Globus pallidus (tissue), 1 donor: Measurements from ENCODE around the gene PRDM10.
A peak's percentile ranks its signal among the peaks of the same experiment; 100 is the strongest.
"Not testable (repeated sequence)": the region's sequence is repeated elsewhere in the genome, so short reads cannot be mapped to it uniquely, and the experiment has no call there.

Experiments
- DNase-seq: peaks from one replicate; pipeline ENCODE4 v3.0.0-alpha.2; 2015; ENCODE audit warnings: low spot score

PRDM10 gene

DNA sequence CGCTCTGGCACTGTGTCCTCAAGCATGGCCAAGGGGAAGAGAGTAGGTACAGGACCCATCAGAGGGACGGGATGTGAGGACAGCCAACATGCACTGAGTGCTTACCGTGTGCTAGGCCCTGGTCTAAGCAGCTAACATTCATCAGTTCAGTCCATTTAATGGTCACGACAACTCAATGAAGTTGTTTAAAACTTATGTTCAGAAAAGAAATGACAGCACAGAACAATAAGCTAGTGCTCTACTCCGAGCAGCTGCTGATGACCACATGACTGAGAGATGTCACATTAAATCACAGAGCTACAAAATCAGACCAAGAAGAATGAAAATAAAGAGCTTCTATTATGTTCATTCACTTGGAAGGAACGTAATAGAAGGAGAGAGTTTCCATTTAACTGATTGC, 26.3 kb downstream of the PRDM10 start:
- peak; percentile 75 for DNase-seq

DNA sequence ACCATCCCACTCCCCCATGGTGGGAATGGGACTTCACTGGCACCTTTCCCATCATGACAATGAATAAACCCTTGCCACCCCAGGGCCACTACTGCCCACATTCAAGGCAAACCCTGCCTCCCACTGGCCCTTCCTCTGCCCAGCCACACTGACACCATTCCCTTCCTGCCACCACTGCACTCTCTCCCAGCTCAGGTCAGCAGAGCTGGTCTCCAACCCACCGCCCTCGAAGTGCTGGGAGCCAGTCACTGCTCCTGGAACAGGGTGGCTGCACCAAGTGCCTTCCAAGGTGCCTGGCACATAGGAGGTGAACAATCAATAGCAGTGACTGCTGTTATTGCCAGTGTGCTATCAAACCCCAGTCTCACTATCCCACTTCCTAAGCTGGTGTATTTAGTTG, 27.1 kb downstream of the PRDM10 start:
- DNase-seq = no peak

DNA sequence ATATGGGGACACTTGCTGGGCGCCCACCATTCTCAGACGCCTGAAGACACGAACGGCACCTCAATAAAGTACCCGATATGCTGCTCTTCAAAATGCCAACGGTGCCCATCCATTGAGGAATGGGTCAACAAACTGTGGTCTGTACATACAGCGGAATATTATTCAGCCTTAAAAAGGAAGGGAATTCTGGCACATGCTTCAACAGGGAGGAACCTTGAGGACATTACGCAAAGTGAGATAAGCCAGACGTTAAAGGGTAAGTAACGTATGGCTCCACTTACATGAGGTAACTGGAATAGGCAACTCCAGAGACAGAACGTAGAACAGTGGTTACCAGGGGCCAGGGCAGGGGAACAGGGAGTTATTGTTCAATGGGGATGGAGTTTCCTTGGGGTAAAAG, 28.0 kb downstream of the PRDM10 start:
- no peak for DNase-seq

DNA sequence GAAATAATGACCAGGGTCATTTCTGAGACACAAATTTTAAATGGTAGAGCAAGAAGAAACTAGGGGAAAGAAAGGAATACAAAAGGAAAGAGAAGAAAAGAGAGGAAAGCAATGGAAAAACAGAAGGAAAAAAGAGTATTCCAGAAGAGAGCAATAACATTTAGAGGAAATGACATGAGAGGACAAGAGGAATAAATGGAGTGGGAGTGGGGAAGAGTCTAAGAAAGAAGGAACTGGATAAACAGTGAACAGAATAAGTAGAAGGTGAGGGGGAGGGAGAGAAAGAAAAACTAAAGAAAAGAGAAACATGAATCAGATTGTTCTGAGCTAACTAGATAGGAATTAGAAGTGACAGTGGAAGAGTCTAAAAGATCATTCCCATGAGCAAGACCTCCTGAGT, 28.4 kb downstream of the PRDM10 start:
- no peak for DNase-seq

DNA sequence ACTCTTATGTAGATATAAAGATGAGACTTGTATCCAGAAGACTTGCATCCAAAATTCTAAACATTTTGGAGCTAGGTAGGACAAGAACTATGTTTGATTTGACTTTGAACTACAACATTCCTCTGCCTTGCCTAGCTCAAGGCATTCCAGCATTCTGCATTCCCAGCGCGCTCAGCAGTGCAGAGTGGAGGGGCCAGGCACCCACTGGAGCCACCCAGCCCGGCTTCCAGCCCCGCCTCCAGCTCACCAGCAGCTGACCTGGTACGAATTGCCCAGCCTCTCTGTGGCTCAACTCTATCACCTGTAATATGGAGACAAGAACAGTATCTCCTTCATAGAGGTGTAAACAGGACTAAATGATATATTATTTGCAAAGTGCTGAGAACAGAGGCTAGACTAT, 28.8 kb downstream of the PRDM10 start:
- no peak for DNase-seq

DNA sequence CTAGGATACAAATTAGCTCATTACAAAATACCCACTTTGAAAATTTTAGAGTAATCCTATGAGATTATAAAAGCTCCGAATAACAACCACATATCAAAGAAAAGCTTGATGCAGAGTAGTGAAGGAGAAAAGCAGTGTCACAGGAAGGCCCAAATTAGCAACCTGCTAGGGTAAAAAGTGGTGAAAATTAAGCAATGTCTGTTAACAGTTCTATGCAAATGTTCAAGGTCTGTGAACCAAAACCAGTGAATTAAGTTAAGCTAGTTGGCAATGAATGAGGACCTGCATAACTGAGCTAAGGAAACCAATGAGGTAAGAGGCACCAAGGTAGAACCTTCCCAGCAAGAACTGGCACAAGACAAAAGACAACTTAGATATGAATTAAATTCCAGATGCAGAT, 29.6 kb downstream of the PRDM10 start:
- no peak for DNase-seq

DNA sequence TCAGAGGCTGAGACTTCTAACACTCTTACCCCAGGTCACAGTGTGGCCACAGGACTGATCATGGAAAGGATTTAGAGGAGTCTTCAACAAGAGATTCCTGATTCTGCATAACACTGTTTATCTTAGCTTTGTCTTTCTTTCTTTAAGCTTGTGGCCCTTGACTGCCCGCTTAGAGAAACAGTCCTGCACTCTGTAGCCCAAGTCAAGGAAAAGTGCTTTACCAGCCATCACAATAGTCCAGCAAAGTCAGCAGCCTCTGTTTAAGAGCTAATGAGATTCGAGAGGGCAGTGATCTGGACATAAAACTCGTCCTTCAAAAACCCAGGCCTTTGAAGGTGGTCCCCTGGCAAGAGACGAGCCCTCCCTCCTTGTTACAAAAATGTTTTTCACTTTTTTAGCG, 30.0 kb downstream of the PRDM10 start:
- DNase-seq = no peak

DNA sequence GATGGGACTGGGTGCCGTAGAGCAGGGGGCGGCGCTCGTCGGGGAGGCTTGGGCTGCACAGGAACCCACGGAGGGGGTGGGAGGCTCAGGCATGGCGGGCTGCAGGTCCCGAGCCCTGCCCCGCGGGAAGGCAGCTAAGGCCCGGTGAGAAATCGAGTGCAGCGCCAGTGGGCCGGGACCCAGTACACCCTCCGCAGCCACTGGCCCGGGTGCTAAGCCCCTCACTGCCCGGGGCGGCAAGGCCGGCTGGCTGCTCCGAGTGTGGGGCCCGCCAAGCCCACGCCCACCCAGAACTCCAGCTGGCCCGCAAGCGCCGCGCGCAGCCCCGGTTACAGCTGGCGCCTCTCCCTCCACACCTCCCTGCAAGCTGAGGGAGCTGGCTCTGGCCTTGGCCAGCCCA, 30.8 kb downstream of the PRDM10 start:
- DNase-seq = not testable (repeated sequence)

DNA sequence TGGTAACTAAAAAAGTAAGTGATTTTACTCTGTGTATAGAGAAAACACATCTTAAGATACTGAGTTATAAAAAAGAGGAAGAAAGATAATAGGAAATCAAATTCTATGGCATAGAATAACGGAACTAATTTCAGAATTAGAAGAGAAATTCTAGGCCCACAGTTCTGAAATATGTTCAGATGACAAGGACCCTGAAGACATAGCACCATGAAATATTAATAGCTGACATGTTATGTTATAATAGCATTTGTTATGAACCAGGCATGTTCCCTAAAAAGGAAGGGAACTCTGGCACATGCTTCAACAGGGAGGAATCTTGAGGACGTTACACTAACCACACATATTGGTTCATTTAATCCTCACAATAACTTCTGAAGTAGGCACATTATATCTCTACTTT, 32.7 kb downstream of the PRDM10 start:
- no peak for DNase-seq

DNA sequence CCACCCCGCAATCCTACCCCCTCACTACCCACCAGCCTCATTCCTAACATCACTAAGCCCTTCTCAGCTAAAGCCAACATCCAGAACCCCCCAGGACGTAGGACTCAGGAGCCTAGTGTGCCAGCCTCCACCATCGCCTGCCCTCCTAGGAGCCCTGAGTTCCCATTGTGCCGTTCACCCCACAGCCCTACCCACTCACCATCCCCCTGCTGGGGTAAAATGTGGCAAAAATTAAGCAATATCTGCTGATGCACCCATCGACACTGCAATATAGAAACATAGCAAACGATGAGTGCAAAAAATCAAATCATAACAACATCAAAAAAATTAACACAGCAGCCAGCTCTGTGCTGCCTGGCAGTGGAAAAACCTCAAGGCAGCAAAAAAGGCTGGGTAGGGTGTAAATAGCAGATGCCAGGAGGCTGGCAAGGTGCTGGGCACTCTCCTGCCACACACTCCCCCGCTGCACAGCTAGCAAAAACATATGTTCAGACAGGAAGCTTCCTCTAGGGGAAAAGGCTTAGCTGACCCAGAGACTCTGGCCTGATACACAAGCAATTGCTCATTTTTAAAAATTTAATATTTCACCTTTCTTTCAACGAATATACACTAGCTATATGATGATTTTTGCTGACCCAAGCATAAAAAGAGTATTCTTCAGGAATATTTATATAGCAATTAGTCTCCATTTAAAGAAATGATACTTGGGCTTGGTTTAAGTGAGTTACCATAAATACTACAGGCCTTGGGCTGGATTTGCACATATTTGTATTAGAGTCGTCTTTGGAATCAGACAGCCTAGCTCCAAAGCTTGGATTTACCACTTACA, 33.8 kb downstream of the PRDM10 start:
- DNase-seq = no peak

DNA sequence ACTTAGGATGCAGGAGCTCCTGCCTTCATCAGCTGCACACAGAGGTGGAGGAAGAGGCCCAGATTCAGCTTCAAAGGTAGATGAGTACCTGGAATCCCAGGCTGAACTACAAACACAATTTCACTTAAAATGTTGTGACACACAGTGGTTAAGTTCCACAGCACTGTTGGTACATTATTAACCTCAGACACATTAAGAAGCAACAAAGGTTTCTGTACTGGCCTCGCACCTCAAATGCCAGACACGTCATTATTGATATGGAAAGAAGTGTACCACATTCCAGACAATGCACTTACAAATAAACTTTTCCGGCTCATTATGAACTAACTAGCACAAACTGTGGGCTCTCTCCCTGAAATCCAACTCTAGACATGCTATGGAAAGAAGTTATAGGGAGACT, 34.6 kb downstream of the PRDM10 start:
- DNase-seq = no peak

DNA sequence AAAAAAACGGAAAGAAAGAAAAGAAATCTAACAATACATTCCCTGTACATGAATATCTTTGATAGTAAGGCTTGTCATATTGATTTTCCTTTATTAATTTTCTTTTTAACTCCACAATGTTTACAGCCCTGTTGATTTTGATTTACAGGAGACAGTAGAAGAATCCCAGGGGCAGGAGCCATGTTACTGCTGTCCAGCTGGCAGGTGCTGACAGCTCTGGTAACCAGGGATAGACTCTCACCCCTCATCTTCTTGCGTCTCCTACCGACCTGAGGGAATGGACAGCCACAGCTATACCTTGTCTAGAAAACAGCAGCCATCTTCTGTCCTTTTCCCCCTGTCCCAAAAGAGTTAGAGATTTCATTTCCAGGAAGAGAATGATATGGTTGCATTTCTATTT, 37.4 kb downstream of the PRDM10 start:
- no peak for DNase-seq

DNA sequence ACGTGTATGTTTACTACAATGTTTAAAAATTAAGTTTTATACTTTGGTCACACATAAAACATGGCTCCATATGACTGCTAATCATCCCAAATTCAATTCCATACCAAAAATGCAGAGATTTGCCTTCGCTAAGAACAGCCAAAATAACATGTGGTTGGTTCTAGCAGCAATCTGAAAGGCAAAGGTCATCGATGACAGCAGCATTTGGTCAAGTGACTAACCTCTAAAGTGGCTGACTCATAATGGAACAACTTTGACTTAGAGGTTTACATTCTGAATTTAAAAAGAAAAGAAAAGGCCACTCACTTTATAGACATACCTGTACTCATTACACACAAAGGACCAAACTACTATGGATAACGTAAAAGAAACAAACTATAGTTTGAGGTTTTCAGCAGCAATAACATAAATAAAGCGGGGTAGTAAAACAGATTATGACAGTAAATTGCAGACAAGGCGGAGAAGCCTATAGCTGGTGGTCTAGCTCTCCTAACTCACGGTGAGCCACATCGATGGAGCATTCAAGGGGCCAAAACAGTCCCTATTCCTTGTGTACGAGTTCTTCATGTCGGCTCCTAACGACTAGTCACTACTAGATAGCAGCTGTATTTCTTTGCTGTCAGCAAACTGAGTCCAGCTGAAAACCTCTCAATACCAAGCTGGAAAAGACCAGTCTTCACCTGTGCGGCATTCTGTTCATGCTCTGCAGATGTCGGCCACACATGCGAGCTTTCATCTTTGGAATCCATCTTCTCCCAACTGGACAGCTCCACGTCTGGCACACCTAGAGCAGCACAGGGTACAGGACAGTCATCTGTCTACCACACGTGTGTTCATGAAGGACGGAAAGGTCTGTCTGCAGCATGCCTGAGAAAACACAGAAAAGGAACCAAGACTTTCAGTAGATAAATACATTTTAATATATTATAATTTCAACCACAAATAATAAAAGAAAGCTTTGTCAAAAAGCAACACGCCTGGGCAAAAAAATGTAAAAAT, 42.1 kb downstream of the PRDM10 start:
- no peak for DNase-seq

DNA sequence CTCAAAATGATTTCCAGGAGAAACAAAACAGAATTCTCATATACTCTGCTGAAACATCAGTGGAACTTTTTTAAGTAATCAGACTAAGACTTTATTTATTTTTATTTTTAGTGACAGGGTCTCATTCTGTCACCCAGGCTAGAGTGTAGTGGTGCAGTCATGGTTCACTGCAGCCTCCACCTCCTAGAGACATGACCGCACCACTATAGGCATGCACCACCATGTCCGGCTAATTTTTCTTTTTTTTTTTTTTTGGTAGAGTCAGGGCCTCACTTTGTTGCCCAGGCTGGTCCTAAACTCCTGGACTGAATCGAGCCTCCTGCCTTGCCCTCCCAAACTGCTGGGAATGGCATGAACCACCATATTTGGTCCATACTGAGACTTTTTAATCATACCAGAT, 42.9 kb downstream of the PRDM10 start:
- no peak for DNase-seq

DNA sequence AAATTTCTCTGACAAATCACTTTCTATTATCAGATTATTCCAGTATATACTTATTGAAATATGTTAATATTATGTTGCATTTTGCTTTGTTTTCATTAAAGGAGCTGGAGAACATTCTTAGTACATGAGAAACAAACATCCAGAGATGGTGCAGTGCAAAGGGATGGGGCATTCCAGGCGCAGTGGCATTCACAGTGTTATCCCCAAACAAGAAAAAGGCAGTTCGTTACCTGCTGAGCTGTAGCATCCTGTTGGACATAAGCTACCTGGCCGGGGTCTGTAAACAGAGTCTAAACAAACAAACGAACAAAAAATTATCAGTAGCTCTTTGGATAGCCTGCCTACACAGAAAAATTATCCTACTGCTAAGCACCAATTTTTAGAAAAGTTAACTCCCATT, 47.4 kb downstream of the PRDM10 start:
- no peak for DNase-seq

DNA sequence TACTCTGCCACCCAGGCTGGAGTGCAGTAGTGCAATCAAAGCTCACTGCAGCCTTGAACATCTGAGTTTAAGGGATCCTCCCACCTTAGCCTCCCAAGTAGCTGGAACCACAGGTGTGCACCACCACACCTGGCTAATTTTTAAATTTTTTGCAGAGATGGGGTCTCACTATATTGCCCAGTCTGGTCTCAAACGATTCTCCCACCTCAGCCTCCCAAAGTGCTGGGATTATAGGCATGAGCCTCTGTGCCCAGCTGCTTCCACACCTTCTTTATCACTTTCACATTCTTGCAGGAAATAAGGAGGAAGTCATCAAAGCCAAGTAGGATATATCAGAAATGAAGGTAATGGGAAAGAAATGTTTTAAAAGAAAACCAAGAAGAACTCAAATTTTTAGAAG, 47.9 kb downstream of the PRDM10 start:
- not testable (repeated sequence) for DNase-seq

DNA sequence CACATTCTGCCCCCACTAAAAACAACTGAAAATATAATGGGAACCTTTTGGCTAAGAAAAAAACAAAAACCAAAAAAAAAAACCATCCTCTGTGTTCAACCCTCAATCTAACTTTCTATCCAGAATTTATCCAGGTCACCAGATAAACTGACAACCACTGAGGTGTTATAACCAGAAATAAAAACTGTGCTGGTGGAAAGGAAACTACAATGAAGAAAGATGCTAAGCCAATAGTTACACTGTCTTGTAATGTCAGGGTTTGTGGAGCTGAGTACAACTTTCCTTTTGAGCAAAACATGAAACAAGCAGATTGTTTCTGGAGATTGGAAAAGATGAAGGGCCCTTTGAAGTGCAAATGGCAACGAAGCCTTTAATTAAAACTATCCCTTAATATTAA, 50.8 kb downstream of the PRDM10 start:
- no peak for DNase-seq

DNA sequence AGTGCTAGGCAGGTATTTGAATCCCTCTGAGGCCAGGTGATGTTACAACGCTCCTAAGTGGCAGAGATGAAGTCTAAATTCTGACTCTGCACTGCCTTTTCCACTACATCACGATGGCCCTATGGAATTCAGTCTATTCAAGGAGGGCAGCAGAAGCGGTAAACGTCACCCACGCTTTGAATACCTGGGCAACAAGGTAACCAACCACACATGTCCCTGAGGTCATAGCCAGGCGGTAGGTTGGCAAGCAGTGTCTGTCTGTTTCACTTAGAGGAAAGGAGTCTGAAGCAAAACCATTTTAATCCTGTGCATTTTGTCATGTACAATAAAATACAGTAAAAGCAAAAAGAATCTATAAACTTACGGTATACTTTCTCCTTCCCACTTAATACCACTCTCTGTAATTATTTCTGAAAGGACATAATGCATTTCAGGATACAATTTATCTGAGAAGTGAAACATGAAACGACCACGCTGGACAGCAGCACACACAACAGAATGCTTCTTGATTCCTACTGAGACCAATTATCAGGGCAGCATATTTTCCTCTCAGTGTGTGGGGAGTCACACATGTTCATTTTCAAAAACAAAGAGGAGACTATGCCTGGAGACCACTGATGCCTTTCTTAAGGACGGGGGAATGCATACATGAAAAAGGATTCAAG, 51.3 kb downstream of the PRDM10 start:
- DNase-seq = no peak

DNA sequence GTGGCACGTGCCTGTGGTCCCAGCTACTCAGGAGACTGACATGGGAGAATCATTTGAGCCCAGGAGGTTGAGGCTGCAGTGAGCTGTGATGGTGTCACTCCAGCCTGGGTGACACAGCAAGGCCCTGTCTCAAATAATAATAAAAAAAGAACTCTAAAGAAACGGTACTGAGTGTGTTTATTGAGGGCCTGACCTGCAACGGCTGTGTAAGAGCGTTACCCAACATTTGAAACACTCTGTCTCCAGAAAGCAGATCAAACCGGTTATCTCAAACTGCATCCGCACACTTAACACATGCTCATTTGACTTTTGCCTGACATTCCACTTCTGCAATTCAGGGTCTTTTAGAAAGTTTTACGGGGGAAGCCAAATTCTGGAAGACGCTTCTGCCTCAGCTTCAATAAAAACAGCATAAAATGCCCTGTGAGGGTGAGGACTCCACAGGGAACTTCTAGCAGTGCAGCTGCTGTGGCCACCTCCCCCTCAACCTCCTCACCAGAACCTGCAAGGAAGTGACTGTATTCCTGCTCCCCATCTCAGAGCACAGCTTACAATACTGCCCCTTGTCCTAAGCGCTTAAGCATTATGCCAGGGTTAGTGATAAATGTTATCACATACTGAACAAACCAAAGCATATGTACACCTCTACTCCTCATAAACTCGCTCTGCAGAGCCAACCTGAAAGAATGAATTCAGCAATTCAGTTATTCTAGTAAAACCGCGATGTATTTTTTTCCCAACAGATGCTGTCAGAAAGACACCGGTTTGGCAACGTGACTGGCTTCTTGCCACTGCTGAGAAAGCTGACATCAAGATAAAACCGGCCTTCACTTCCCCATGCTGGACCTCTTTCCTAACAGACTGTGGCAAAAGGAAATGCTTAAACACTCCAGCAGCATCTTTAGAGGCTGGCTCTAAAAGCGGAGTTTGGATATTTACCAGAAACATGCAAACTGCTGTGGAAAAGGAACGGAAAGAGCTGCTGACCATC, 52.2 kb downstream of the PRDM10 start:
- peak; percentile 57 for DNase-seq

DNA sequence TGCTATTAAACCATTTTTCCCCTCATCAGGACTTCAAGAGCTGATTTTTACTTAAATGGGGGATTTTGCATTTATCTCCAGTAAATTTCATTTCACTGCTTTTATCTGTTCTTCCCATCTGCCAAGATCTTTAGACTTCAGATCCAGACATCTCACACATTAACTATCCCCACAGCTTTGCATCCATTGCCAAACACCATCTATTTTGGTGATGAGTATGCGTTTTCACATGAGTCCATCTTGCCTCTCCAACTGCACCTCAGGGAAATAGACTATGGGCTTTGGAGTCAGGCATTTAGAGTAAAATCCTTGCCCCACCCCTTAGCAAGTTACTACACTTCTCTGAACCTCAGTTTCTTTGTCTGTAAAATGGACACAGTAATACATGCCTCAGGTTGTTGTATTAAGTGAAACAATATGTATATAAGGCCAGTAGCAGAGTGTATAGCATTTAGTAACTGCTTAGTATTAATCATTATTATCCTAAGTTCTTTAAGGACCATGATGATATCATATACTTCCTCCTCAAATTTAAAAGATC, 53.6 kb downstream of the PRDM10 start:
- DNase-seq = no peak

DNA sequence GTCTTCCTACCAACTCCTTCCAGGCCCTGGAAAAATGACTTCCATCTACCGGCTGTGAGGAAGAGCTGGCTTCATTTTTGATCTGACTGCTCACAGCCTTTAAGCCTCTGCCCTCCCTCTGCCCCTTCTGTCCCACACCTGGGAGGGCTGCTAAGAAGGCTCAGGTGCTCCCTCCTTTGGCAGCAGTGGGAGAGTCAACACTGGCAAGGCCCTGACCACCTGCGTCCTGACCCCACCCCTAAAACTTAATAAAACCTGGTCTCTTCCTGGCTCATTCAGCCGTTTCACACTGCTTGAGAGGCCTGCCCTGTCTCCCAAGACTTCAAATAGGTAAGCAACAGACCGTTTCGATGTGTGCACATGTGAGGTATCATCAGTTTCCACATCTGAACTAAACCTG, 55.2 kb downstream of the PRDM10 start:
- DNase-seq = no peak
